ENCODE measurements around the gene SLC39A12.

The SLC39A12 gene

DNA sequence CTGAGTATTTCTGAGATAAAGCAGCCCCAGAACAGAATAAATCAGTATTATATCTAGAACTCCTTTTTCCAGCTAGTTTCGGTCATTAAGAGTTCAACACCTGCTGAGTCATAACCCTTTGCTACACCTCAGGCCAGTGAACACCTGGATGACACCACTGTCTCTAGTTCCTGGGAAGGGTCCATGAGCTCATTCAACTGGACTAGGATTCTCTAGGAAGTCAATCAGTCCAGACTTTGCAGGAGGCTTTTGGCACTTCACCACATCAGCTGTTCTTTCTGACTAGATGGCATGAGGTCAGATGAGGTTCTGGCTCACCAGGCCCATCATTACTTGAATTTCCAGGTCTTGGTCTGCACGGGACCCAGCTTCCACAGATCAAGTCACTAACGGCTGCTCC lies 11.7 kb downstream of the SLC39A12 start:
- no peak for DNase-seq (ENCODE audit: low read depth in 3 of 3)

DNA sequence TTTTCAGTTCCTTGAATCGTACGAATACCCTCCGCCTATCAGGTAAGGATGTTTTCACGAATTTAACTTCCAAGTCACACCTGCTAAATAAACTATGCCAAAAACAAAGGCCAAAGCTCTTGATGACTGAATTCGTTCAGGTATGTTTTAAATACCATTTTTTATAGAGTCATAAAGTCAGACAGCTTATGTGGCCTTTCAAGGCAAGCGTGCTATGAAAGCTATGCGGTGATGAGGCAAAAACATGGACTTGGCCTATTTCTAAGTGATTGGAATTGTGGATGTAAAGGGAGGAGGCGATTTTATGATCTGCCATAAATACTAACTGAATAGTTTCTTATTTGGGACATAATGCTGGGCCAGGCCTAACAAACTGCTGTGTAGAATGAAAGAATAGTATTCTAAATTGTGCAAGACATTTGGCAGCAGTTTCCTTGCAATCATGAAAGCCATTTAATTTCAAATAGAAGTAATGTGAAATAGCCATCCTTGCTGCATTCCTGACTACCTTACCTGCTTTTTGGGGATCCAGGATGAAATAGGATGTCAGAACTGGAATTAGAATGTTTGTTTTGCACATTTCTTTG lies 14.0 kb downstream of the SLC39A12 start:
- DNase-seq (ENCODE audit: low read depth in 3 of 3) = no peak

DNA sequence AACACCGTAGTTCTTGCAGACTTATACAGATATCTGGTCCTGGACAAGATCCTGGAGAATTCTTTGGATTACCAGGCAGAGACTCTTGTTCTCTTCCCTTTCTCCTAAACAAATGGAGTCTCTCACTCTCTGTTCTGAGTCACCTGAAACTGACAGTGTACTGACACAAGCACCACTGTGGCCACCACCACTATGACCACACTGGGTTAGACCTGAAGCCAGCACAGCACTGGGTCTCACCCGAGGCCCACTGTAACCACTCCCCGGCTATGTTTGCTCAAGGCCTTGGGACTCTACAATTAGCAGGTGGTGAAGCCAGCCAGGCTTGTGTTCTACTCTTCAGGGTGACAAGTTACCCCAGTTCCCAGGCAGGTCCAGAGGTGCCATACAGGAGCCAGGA lies 22.8 kb downstream of the SLC39A12 start:
- DNase-seq (ENCODE audit: low read depth in 3 of 3) = no peak

DNA sequence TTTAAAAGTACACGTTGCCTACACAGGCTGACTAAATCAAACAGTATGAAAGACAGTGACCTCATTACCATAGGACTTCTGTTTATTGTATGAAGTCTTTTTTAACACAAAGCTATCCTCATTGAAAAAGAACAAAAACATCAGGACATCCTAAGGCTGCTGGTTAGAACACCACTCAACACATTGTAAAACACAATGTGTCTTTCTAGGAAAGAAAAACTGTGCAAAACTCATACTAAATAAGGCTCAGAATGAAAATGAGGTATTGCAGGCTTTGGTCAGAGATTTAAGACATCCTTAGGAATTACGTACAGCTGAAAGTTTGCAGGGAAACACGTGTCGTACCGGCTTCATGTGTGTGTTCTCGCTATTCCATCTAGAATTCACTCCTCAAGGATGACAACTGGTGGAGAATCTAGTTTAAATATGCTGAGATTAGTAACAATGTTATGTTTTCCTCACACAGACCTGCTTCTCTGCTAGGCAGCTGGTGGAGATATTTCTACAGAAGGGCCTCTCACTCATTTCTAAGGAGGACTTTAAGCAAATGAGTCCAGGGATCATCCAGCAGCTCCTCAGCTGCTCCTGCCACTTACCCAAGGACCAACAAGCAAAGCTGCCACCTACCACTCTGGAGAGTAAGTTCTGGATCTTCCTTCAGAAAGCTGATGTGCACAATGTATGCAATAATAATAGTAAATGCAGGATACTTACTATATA lies 29.3 kb downstream of the SLC39A12 start:
- DNase-seq (ENCODE audit: low read depth in 3 of 3) = no peak

DNA sequence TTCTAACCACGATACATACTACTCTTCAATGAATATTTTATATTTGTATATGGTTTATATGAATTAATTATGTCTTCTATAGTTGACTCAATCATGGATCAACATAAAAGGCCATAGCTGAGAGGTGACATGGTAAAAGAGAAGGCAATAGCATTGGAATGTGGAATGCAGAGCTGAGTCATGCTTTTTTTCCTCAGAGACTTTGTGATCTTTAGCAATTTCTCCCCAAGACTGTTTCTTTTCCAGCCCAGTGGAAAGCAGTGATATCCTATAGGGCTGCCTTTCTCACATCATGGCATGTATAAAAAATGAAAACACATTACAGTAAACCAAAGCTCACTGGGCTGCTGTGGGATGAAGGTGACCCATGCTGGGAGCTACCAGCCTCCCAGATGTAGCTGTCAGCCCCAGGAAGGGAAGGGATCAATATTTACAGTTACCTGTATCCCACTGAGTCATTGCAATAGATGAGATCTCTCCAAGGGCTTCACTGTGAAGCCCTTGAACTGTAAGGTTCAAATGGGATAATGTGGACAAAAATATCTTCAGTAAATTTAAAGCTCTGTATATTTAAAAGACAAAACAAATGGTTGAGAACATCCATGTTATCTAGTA lies 30.2 kb downstream of the SLC39A12 start:
- no peak for DNase-seq (ENCODE audit: low read depth in 3 of 3)

DNA sequence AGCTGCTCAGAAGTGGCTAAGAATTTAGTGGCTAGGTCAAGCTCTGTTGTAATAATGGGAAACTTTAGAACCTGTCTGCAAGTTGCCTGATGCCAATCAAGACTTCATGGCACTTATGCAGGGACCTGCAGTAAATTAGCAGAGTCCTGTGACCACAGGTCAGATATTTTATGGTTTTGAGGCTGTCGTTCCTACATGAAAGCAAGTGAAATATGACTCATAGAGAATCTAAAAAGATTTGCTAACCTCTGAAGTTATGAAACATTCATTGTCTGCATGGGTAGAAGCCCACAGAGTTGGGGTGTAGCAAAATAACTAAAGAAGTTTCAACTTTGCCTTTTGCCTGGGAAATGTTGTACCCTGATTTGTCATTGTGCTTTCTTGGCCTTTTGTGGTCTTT lies 32.3 kb downstream of the SLC39A12 start:
- DNase-seq (ENCODE audit: low read depth in 3 of 3) = no peak

DNA sequence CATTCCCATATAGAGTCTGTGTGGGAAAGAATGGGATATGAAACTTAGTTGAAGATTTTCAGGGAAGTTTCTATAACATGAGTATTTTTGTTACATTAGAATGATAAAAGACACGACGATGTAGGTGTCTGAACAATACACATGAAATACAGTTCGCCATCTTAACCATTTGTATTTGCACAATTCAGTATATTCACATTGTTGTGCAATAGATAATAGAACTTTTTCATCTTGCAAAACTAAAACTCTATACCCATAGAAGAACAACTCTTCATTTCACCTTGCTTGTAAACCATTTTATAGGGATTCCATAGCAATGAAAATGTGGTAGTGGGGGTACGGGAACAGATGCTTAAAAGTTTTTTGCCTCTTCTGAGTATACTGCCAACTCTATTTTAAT lies 32.8 kb downstream of the SLC39A12 start:
- DNase-seq (ENCODE audit: low read depth in 3 of 3) = no peak

DNA sequence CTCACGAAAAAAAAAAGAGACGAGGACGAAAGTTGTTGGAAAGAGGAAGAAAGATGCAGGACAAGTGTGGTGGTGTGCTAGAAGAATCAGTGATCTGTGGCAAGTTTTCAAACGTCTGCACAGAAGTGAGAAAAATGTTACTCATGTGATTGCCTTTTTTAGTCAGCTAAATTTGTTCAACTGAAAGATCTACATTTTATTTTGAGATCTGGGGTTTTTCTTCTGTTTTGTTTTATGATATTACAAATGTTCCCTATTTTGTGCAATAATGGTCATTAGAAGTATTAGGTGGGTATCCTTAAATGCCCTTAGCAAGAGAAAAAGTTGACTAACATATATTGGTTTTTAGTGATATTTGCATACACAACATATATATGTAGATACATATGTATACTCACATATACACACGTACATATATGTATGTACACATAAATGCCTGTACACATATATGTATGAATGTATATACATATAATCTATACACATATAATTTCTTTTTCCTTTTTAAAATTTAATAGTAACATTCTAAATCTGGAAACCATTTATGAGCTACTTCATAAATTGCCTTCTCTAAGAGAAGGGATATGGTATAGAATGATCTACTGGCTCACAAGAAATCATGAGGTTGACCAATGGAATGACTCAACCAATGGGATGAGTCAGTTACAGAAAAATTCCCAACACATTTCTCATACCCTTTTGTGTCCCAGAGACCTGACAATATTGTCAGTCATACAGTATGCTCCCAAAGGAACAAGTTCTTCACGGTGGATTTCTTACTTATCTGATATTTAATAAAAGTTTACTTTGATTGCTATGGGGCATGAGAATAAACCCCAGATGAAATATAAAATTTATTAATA lies 38.4 kb downstream of the SLC39A12 start:
- no peak for DNase-seq (ENCODE audit: low read depth in 3 of 3)

DNA sequence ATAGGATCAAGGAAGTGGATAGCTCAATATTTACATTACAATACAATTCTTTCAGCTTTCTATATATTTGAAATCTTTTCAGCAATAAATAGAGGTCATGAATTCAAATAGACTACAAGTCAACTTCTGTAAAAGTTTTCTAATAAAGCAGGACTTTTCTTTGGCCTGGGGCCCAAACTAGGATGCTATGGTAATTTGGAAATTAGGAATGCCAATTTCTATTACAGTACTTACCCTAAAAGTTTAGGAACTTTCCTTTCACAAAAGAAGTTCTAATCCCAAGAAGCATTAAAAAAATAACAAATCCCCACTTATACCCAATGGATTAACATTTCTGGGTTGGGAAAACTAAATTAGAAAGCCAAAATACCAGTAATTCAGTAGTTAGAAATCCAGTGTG lies 40.5 kb downstream of the SLC39A12 start:
- no peak for DNase-seq (ENCODE audit: low read depth in 3 of 3)

DNA sequence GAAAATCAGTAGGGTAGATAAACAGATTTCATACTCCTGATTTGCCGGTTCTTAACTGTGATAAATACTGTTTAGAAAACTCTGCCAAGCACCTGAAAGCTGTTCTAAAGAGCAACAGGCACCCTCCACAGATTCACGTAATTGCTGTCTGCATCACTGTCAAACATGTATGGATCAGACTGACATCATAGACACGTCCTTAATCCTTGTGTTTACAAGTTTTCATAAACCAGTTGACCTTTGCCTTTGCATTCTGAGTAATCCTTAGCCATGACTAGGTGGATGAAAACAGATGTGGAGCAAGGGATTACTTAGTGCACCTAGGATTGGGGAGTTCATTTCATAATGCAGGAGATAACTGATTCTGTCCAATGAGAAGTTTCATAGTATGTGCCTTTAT lies 41.6 kb downstream of the SLC39A12 start:
- no peak for DNase-seq (ENCODE audit: low read depth in 3 of 3)

DNA sequence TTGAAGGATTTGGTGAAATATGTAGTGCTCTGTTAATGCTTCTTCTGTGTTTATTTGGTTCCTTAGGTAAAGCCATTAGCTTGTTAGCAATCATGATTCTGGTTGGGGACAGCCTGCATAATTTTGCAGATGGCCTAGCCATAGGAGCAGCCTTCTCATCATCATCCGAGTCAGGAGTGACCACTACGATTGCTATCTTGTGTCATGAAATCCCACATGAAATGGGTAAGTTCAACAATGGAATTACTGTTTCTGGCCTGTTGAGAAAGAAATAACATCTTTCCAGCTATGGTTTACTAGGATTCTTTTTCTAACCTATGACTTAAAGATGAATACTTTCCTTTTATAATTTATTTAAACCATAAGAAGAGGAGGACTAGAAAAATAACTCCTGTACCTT lies 48.9 kb downstream of the SLC39A12 start:
- DNase-seq (ENCODE audit: low read depth in 3 of 3) = no peak

DNA sequence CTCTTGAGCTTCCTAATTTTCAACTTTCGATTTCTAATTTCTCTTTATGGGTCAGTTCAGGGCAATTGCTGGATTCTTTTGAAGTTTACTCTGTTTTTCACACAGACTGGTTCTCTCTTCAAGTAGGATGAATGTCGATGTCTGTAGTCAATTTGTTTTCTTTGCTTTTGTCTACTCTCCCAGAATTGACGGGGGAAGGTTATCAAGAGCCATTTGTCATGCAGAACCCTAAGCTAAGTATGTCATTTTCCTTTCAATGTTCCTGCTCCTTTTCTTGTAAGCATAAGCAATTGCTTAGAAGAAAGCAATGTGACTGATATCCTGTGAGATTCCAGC lies 53.7 kb downstream of the SLC39A12 start:
- DNase-seq (ENCODE audit: low read depth in 3 of 3) = no peak

DNA sequence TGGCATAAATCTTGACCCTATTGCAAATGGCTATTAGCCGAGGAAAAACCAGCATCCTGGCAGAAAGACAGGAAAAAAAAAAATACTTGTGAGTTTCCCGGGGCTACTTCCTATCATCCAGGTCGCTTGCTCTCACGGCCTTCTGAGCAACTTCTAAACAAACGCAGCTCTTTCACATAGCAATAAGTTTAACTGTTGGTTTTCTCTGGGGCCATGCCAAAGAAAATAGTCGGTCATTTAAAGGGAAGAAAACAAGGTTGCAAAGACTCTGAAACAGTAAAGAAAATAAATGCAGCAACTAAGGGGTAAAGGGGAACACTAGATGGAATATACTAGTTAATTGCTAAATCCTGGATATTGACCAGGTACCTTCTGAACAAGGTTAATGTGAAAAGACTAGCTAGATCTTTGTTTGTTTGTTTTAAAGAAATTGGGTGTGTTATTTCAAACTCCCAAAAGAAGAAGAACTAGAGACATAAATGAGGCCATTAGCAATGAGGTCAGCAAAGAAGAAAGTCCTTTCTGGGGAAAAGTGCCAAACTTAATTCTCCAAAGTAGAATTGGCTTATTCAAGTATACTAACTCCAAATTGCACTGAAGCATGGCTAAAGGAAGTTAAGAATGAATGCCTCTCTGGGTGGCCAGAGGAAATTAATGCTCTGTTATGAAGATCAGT lies 54.2 kb downstream of the SLC39A12 start:
- no peak for DNase-seq (ENCODE audit: low read depth in 3 of 3)

DNA sequence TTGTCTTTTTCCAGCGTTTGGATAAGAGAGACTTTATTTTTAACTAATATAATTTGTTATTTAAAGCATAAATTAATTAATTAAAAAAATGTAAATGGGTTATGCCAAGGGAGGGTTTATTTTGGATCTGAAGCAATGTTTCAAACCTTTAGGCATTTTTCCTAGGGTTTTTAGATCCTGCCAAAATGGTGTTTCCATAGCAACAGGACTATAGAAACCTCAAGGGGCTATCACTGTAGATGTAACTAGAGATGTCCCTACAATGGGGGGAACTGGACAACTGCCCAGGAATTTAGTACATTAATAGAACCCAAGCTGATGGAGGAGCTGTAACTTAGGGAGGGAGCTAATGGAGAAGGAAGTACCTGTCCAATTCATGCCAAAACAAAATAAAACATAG lies 57.3 kb downstream of the SLC39A12 start:
- DNase-seq (ENCODE audit: low read depth in 3 of 3) = no peak

DNA sequence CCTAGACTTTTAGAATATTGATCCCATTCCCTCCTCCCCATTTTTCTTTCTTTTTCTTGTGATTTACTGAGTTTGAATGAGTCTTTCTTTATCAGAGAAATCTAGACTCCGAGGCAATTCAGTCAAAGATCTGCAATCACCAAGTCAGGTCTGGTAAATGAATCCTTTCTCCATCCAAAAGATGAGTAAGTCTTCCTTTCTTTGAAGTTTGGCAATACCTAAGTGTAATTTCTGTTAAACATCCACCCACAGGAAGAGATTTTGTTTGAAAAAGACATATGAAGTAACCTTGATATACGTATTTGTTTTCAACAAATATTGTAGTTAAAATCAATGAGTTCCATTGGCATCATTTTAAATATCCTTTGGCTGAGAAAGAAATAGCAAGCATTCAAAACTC lies 58.3 kb downstream of the SLC39A12 start:
- DNase-seq (ENCODE audit: low read depth in 3 of 3) = no peak

DNA sequence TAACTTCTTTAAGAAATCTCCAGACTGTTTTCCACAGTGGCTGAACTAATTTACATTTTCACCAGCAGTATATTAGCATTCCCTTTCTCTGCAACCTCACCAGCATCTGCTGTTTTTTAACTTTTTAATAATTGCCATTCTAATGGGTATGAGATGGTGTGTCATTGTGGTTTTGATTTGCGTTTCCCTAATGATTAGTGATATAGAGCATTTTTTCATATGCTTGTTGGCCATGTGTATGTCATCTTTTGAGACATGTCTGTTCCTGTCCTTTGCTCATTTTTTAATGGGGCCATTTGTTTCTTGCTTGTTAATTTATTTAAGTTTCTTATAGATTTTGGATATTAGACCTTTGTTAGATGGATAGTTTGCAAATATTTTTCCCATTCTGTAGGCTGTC lies 68.8 kb downstream of the SLC39A12 start:
- no peak for DNase-seq (ENCODE audit: low read depth in 3 of 3)

DNA sequence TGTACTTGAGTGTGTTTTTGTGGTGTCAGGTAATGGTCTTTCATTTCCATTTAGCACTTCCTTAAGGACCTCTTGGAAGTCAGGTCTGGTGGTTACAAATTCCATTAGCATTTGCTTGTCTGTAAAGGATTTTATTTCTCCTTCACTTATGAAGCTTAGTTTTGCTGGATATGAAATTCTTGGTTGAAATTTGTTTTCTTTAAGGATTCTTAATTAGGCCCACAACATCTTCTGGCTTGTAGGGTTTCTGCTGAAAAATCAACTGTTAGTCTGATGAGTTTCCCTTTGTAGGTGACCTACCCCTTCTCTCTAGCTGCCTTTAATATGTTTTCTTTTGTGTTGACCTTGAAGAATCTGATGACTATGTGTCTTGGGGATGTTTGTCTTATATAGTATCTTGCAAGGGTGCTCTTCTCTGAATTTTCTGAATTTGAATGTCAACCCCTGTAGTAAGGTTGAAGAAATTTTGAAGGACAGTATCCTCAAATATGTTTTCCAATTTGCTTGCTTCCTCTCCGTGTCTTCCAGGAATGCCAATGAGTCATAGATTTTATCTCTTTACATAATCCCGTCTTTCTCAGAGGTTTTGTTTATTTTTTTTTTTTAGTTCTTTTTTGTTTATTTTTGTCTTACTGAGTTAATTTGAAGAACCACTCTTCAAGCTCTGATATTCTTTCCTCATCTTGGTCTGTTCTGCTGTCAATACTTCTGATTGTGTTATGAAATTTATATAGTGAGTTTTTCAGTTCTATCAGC lies 70.2 kb downstream of the SLC39A12 start:
- DNase-seq (ENCODE audit: low read depth in 3 of 3) = no peak

DNA sequence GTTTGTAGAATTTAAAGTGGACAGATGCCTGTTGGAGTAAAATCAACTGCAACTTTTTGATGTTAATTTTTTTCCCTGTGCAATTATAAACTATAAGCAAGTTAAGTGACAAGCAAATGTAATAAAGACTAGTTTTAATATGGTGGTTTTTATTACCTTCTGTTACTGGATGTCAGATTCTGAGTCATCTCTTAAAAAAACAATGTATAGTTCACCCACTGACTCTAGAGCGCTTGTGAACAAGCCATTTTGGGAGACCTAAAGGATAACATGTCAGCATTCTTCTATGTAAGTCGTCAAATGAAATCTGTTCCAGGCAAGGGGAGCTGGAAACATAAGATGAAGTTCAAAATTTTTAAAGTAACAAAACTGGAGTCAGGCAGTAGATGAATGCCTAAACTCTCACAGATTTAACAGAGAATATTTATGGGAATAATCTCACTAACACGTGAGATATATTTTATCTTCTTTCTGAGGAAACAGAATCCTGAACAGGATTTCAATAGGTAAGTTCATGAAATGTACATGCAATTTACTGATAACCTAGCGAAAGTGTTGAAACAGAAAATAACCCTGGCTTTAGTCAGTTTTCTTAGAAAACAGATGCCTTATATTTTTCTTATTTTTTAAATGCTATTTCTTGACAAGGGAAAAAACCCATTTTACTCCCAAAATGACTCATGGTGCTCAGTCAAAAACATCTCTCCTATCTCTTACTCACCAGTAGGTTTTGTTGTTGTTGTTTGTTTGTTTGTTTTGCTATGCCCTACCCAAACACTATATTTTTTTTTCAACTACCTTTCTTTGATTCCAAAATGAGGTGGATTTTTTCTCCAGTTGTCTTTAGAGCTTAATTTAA lies 91.7 kb downstream of the SLC39A12 start:
- DNase-seq (ENCODE audit: low read depth in 3 of 3) = no peak

DNA sequence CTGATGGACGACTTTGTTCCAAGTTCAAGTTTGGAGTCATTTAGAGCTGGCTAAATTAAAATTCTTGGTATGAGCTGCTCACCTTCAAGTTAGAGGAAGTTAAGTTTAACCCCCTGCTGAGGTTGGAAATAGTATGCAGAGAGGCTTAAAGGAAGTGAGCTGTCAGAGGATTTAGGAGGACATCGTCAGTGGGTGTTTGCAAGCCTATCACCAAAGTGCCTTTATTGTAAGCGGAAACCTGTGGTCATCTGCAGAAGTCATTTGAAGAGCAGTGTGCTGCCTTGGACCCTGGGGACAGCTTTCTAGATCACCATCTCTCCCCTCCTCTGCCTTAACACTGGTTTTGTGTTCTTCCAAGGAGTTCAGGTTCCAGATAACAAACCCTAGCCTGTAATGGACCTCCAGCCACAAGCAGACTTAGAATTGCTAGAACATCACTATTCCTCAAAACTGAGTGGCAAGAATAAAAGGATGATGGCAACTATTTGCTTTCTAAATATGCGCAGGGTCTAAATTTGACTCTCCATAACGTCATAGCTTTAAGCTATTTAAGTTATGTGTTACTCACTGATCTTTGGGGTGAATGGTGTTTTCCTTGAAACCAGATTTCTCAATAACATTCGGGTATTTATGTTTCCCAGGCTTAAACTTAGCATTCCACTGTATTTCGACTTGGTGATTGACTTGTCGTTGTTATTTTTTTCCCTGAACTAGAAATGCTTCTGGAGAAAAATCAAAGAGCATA lies 93.4 kb downstream of the SLC39A12 start:
- no peak for DNase-seq (ENCODE audit: low read depth in 3 of 3)

DNA sequence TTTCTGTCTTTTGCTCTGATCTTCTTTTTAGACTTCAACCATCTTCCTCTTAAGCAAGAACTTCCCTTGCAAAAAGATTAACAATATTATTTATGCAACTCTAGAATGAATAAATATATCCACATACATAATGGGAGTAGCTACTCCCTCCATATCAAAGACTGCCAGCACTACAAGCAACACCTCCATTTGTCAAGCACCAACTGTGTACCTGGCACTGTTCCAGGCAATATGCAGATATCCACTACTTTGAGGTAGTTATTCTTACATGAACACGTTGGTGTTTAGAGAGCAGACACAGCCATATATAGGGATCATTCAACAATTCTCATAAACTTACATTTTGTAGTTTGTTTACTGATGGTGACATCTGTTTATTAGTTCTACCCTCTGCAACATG lies 104.9 kb downstream of the SLC39A12 start:
- no peak for DNase-seq (ENCODE audit: low read depth in 3 of 3)
